ENCODE measurements around the gene RASL11B.

Gene RASL11B

GRCh38 chr4:52843958-52844357 lies 18.2 kb upstream of the RASL11B start:
- DNase-seq: no peak

- no peak for DNase-seq
Observed at GRCh38 chr4:52844596-52844995, 17.5 kb upstream of the RASL11B start.

DNA sequence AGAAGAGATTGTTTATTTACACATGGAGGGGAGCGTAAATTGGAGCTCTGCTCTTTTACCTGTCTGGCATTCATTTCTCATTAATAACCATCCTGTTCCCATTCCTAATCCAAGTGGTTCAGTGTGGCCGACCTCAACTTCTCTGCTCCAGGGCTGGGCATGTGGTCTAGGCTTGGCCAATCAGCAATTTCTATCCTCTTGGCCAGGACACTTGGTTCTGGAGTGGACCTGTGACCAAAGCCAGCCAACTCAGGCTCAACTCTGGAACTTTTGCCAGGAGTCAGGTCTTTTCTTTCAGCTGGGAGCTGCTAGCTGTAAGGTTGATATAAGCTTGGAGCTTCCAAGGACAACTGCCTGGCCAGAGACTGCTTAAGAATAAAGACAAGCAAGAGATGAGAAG lies 15.6 kb upstream of the RASL11B start:
- DNase-seq: no peak

DNA sequence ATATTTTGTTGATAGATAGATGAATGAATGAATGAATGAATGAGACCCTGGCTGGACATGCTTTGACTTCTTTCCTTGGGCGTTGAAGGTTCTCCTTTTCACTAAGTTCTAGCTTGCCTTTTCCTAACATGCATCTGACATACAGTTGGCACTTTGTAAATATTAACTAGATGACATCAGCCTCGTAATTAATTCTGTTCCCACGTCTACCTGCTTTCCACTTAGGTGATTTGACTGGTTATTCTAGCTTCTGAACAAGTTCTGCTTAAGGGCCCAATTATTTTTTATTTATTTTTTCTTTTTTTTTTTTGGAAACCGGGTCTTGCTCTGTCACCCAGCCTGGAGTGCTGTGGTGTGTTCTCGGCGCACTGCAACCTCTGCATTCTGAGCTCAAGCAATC lies 13.9 kb upstream of the RASL11B start:
- no peak for DNase-seq

GRCh38 chr4:52850406-52851124 lies 11.6 kb upstream of the RASL11B start:
- DNase-seq: no peak

DNA sequence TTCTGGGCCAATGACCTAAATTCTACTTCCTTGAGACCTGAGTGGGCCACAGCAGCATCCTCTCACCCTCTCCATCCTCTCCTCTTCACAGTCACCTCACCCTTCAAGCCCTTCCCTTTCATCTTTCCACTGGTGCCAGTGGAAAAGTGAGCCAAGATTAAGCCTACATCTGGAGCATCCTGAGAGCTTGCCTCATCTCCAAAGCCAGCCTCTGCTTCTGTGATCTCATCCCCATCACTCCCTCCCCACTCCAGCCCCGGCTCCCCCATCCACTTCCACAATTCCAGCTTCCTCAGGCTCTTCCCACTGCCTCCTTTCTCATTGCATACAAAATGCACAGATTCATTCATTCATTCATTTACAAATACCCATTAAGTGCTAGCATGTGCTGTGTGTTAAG lies 10.1 kb upstream of the RASL11B start:
- DNase-seq: no peak

DNA sequence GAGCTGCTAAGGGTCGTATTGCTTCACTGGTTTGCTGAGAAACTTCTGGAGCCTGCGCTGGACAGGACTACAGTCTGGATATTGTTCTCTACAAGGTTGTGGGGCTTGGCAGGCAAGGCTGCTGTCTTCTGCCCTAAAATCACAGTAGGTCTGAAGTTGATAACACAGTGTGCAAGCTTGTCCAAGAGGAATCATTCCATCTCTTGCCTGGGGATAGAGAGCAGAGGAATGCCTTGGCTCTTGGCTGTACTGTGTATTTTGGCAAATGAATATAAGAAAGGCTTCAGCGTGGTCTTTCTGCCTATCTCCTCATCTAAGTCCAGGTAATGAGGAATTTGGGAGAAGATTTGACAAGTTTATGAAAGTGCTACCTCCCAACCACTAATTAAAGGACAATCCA lies 9.4 kb upstream of the RASL11B start:
- peak; percentile 65 for DNase-seq

GRCh38 chr4:52853351-52853750 lies 8.8 kb upstream of the RASL11B start:
- no peak for DNase-seq

DNA sequence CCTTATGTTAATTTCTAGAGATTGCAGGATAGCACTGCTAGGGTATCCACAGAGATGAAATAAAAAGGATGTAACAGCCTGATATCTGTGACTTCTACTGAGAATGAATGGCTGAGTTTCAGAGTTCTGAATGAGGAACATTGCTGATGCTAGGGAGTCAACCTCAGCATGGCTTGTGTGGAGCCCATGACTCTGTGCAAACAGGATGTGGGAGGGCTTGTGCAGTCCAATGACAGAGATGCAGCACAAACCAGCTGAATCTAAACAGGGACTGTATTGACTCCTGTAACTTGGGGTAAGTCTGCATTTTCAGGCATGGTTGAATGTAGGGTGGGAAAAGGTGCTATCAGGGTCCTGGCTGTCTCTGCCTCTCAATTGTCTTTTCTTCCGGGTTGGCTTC lies 5.3 kb upstream of the RASL11B start:
- no peak for DNase-seq

DNA sequence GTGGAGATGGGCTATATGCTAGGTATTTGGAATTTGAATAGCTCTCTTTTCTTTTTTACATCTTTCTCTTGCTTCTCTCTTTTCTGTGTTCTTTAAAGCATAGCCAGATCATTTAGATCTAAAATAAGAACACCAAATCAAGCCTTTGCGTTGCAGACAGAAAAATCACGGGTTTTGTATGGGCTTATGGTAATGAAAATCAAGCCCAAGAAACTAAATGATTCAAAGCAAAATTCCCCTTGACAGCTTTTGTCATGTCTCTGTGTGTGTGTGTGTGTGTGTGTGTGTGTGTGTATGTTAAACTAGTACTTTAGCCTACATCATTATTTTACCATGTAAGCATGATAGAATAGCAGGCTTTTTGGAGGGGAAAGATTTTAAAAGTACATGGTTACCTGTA lies 1.8 kb upstream of the RASL11B start:
- no peak for DNase-seq

DNA sequence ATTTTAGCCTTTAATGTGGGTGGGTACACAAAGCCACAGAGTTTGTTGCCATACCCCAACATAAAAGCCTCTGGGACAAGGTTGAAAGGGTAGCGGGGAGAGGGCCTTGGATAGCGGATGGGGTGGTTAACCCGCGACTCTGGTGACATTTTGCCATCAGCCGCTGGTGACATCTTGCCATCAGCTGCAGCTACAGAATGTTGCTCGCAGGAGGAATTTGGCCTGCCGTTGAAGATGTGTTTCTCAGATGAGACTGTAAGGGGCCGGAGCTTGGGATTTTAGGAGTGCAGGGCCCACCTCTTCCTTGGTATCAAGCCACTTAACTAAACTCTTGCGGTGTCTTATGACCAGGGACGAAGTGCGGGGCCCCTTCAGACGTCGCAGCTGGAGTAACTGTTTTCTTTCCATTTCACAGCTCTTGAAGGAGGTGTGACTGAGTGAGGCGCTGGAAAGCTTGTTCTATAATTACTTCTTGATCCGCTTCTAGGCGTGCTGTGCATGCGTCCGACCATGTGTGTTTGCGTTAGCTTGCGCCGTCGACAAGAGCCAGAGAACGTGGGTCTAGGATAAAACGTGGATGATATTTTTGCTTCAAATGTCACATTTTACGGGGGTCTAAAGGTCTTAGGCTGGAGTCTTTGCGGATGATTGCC lies 820 bp upstream of the RASL11B start:
- peak; percentile 53 for DNase-seq

DNA sequence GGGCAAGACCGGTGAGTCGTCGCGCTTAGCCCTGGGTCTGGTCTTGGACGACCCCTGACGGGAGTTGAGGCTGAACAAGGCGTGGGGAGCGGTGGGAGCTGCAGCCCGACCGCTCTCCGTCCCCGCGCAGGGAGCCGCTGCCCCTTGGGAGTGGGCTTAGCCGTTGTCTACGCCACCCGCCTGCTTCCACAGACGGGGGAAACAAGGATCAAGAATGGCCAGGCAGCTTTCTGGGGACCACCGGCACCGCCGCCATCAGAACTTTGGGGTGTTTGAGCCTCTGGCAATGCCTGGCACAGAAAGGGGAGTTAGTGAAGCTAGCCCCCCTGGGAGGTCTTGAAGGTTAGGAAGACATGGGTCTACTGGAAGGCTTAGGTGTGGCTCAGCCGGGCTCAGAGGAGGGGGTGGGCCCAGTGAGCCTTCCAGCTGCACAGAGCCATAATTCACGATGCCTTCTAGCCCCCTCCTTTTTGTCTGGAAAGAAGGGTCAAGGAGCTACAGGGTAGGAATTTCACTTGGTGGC lies 583 bp downstream of the RASL11B start:
- DNase-seq: peak; percentile 57

DNA sequence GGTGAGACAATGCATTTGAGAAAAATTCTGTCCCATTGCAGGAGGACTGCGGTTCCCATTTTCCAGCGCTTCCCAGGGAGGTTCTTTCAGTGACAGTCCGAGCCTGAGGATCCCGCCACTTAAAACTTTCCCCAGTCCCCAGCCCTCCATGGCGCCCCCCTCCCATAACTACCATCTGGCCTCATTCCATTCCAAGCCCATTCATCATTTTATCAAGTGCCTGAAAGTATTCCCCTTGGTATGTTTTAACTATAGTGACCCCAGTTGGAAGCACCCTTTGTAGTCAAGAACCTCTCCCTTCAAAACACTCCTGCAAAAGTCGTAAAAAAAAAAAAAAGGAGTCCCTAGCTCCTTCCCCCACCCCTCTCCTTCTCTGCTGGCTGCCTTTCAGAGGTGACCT lies 1.2 kb downstream of the RASL11B start:
- DNase-seq: no peak

DNA sequence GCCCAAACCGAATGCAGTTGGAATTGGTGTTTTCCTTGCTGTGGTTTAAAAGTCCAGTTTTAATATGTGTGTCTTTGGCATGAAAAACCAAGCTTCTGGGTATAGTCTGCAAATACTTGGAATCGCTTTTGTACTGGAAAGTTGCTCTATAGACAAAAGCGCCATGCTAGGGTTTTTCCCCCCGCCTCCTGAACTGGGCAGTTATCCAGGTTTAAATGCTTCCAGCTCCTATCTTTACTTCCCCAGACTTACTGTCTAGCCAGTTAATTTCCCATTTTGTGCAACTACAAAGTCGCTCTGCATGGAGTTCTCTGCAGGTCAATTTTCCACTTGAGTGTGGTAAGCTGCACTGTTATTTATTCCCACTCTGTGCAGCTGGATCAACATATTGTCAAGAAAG lies 2.7 kb downstream of the RASL11B start:
- DNase-seq: no peak

DNA sequence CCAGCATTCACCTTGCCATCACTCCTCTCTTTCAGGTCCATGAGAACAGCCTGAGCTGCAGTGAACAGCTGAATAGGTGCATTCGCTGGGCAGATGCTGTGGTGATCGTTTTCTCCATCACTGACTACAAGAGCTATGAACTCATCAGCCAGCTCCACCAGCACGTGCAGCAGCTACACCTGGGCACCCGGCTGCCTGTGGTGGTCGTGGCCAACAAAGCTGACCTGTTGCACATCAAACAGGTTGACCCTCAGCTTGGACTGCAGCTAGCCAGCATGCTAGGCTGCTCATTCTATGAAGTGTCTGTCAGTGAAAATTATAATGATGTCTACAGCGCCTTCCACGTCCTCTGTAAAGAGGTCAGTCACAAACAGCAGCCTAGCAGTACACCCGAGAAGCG lies 3.2 kb downstream of the RASL11B start:
- DNase-seq: no peak

- no peak for DNase-seq
Observed at GRCh38 chr4:52866734-52867133, 4.6 kb downstream of the RASL11B start.

DNA sequence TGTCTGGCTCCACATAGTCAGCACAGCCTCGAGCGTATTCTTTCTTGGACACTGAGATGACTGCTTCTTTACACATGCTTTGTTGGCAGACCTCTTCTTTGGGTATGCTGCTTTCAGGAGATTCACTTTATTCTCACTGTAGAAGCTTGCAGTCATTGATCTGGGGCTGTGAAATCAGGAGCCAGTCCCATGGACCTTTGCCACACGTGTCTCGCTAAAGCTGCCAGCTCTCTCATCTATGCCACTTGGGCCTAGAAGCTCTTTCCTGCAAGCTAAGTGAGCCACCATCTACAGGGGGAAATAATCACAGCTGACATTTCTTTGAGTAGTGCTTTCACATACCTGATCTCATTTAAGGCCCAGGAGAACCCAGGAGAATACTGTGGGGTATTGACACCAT lies 5.0 kb downstream of the RASL11B start:
- no peak for DNase-seq

GRCh38 chr4:52868133-52868532 lies 6.0 kb downstream of the RASL11B start:
- peak; percentile 91 for DNase-seq

- peak; percentile 90 for DNase-seq
Observed at GRCh38 chr4:52869196-52869595, 7.1 kb downstream of the RASL11B start.

DNA sequence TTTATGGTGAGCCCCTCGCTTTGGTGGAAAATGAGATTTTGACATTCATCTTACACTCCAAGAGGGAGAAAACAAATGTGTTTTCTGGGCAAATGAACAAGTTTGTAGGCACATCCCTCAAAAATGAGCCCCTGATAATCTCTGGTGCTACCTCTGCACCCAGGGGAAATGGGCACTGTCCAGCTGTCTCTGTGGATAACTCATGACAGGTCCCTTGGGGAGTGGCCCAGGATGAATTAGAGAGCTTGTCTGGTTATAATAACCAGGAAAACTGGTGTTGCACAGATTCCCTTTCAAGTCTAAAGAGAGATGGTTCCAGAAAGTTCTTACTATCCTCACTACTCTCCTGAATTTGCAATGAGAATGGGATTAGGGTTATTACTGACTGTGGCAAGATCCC lies 7.5 kb downstream of the RASL11B start:
- no peak for DNase-seq

GRCh38 chr4:52870225-52870624 lies 8.1 kb downstream of the RASL11B start:
- no peak for DNase-seq

GRCh38 chr4:52873191-52873590 lies 11.1 kb downstream of the RASL11B start:
- peak; percentile 95 for DNase-seq

GRCh38 chr4:52873861-52874343 lies 11.8 kb downstream of the RASL11B start:
- peak; percentile 98 for DNase-seq

DNA sequence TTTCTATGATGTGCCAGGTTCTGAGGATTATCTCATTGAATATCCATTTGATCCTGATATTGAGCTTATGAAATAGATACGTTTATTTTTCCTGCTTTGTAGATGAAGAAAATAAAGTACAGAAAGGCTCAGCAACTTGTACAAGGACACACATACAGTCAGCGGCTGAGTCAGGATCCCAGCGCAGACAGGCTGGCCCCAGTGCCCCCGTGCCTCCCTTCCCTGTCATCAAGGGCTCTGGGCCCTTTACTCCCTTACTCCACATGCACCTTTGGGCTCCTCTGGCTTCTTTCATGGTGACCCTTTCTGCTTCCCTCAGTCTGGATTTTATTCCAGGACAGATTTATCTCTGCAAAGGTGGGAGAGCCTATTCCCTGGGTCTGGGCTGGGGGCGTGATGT lies 12.8 kb downstream of the RASL11B start:
- peak; percentile 57 for DNase-seq

- DNase-seq: no peak
Observed at GRCh38 chr4:52876069-52876468, 14.0 kb downstream of the RASL11B start.

Measured in islet precursor cell (in vitro differentiated cells).